GM18526 (cell line): ENCODE measurements around the gene PLEKHN1.

ENCODE experiments used
- POLR2A ChIP-seq: IDR thresholded peaks from 3 replicates; pipeline ENCODE4 v1.6.1; 2011; ENCODE audit not compliant: insufficient read length; ENCODE audit errors: extremely low read depth

The PLEKHN1 gene

GRCh38 chr1:938088-938683, 28.1 kb upstream of the PLEKHN1 start:
- no peak for TF ChIP-seq POLR2A

- no peak for TF ChIP-seq POLR2A
Observed at GRCh38 chr1:938711-939489, 27.4 kb upstream of the PLEKHN1 start.

DNA sequence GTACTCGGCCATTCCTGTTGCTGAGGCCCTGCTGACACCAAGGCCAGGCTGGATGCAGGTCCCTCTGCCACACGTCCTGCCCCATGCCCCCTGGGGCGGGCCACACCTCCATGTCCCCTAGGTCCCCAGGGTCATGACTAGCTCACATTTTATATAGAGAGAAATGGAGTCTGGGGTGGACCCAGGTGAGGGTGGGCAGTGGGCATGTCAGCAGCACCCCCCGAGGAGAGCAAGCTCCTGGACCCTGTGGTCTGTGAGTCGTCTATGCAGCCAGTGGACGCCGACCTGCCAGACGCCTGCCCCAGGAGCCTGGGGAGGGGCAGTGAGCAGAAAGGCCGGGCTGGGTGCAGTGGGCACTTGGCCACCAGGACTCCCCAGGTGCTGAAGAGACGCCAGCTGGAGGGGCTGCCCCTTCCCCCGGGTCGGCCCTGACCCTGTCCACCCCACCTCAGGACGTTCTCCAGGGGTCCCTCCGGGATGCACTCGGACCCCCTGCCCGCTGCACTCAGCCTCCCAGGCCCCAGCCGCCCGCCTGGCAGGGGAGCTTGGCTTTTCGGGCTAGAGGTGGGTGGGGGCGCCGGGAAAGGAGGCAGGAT, 26.7 kb upstream of the PLEKHN1 start:
- no peak for TF ChIP-seq POLR2A

- no peak for TF ChIP-seq POLR2A
Observed at GRCh38 chr1:940107-941014, 25.9 kb upstream of the PLEKHN1 start.

GRCh38 chr1:941015-941587, 25.2 kb upstream of the PLEKHN1 start:
- TF ChIP-seq POLR2A, result no peak

DNA sequence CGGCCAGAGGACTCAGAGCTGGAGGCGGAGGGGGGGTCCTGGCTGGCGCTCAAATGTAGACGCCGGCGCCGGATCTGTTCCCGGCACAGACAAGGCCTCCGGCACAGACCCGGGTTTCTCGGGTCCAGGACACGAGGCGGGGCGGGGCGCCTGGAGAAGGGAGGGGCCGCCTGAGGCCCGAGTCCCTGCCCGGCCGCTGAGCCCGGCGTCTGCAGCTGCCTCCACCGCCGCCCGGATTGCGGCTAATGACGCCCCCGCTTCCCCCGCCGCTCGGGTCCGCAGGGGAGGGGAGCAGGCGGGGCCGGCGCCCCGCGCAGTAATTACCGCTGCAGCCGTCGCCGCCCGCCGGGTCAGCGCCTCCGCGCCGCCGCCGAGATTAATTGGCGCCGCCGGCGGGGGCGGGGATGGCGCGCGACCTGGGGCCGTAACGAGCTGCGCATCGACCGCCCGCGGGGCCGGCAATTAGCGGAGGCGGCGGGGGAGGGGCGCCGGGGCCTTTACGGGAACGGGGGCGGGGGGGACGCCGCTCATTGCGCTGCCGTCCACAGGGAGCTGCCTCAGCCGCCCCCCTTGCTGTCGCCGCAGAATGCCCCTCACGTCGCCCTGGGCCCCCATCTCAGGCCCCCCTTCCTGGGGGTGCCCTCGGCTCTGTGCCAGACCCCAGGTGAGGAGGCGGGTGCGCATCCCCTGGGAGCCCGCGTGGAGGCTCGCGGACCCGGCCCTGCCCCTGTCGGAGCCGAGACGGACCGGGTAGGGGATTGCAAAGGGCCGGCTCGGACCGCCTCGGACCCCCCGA, 24.5 kb upstream of the PLEKHN1 start:
- no peak for TF ChIP-seq POLR2A

DNA sequence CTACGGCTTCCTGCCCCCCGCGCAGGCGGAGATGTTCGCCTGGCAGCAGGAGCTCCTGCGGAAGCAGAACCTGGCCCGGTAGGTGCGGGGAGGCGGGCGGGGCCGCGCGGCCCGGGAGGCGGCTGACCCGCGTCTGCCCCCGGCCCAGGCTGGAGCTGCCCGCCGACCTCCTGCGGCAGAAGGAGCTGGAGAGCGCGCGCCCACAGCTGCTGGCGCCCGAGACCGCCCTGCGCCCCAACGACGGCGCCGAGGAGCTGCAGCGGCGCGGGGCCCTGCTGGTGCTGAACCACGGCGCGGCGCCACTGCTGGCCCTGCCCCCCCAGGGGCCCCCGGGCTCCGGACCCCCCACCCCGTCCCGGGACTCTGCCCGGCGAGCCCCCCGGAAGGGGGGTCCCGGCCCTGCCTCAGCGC, 23.9 kb upstream of the PLEKHN1 start:
- TF ChIP-seq POLR2A, result no peak

- no peak for TF ChIP-seq POLR2A
Observed at GRCh38 chr1:942864-943533, 23.3 kb upstream of the PLEKHN1 start.

DNA sequence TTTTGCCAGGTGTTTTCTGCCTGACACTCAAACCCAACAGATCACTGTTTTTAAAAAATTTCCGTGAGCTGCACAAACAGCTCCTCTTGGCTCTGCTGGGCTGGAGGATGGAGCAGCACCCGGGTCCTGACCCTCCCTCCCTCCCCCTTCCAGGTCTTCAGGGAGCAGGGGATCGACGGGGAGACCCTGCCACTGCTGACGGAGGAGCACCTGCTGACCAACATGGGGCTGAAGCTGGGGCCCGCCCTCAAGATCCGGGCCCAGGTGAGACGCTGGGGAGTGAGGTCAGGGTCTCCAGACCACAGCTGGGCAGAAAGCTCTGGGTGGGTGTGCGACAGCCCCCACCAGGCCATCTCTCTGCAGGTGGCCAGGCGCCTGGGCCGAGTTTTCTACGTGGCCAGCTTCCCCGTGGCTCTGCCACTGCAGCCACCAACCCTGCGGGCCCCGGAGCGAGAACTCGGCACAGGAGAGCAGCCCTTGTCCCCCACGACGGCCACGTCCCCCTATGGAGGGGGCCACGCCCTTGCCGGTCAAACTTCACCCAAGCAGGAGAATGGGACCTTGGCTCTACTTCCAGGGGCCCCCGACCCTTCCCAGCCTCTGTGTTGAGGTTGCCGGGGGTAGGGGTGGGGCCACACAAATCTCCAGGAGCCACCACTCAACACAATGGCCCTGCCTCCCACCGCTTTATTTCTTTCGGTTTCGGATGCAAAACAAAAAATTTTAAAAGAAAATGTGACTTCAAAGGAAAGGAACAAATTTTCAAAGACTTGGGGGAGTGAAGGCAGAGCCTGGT, 22.5 kb upstream of the PLEKHN1 start:
- no peak for TF ChIP-seq POLR2A

GRCh38 chr1:944341-945325, 21.6 kb upstream of the PLEKHN1 start:
- TF ChIP-seq POLR2A, result no peak

GRCh38 chr1:945688-946556, 20.4 kb upstream of the PLEKHN1 start:
- no peak for TF ChIP-seq POLR2A
